ENCODE measurements around the gene DGKH.

DGKH gene

DNA sequence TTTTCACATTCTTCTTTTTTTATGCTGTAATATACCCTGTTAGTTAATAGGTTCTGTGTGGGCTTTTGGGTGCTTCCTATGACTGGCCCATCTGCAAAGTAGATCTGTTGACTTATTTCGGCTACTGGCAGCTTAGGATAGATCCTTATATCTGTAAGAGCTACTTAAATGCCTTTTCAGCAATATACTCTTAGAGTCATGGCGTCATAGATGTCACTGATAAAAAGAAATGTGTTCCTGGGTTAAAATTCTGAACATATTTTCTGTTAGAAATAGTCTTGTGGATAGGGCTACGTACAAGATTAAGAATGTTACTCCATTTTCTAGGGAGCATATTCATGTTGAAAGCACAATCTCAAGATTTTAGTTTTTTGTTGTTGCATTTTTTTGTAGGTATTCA is 228.2 kb downstream of the DGKH start:
- DNase-seq (ENCODE audit: low read depth, low spot score): no peak

DNA sequence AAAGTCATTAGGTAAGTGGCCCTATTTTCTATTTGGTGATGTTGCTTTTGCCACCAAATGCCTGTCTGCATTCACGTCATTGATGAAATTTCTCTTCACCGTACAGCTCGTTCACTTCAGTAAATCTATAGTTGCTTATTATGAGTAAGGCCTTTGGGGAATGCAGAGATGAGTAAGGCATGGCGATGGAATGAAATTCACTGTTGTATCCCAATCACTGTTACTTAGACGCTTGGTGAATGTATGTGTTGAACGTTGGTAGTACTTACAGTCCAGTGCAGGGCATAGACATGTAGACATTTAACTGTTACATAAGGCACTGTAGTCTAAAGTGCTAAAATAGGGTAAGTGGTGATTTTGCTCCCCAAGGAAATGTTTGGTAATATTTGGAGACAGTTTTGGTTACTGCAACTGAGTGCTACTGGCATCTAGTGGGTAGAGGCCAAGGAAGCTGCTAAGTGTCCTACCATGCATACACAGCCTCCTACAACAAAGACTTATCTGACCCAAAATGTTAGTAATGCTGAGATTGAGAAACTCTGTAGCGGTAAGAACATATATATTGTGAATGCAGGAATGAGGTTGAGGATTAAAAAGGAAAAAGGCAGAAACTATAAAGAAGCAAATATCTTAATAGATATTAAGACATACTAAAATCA is 229.3 kb downstream of the DGKH start:
- no peak for DNase-seq (ENCODE audit: low read depth, low spot score)

DNA sequence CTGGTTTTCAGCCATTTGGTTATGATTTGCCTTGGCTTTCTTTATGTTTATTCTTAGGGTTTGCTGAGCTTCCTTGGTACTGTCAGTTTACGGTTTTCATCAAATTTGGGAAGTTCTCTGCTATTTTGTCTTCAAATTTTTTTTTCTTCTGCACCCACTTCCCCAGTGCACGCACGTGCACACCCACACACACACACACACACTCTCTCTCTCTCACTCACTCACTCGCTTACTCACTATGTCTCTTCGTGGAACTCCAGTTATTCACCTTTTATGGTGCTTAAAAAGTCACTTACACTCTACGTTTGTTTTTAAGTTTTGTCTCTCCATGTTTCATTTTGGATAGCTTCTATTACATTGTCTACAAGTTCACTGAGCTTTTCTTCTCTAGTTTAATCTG is 230.6 kb downstream of the DGKH start:
- no peak for DNase-seq (ENCODE audit: low read depth, low spot score)

DNA sequence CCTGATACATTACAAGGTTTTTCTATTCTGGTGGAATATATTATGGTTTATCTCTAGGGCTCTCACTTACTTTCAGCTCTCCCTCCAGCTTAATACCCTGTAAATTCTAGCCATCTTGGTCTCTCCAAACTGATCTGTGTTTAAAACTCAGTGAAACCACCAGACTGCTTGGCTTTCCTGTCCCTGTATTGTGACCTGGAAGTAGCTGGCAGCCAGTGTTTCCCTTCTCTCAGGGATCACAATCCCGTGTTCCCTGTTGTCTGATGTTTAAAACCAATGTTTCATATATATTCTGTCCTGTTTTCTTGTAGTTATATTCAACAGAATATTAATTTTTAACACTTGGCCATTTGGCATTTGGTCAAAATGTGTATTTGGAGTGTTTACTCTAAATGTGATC is 231.5 kb downstream of the DGKH start:
- DNase-seq (ENCODE audit: low read depth, low spot score): no peak

DNA sequence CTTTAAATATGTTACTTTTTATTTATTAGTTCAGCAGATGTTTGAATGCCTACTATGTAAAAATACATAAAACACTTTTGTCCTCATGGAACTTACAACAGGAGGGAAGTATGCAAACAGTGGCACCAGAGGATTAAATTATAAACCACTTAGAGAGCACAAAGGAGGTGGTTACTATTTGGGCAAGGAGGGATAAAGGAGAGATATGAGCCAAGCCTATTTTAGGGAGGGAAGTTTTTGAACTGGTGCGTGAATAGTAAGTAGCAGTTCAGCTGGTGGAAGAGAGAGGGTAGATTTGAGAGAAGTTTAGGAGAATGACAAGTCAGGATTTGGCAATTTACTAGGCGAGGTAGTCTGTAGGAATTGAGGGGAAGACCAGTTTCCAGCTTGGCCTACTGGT is 232.1 kb downstream of the DGKH start:
- DNase-seq (ENCODE audit: low read depth, low spot score): no peak

DNA sequence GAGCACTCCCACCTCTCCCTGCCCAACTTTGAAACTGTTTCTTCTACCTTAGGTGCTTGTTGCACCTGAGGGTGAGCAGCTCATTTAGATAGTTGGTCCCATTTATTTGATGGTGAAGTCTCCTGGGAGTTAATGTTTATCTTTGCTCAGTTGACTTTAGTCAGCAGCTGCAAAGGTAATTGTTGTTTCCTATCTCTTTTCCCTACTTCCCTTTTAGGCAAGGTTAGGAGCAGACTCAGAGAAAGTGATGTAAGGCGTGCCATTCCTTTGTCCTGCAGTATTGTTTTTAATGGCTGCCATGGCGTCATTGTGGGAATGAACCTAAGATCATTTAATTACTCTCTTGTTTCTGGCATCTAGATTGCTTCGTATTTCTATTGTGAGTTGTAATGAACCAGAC is 235.1 kb downstream of the DGKH start:
- DNase-seq (ENCODE audit: low read depth, low spot score): no peak

DNA sequence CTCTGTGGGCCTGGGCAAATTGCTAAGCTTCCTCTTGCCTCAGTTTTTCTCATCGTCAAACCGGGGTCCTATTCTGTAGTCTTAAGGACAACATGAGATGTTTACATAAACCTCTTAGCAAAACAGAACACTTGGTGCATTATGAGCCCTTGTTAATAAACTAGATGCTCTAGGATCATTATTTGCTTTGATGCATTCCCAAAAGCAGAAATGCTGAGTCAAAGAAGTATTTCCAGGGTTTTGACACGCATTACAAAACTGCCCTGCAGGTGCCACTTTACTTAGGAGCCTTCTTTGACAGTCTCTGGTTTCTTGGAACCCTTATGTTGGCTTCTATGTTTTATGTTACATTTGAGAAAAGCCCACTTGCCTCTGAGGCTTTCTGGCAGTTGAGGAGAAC is 235.6 kb downstream of the DGKH start:
- no peak for DNase-seq (ENCODE audit: low read depth, low spot score)

Data from activated CD4-positive, CD25-positive, alpha-beta regulatory T cell treated with anti-CD3 and anti-CD28 coated beads, Interleukin-2, amount 50 U/mL, for 16 hours (primary cell).